ENCODE results near the gene LRRK1. TPM values are rescaled to one million over a fixed set of nuclear protein-coding genes. Genes with fewer than 3 reads are reported as not detected.

The LRRK1 gene
- total RNA-seq, 1 donor from 2014 or later = 4.8 TPM

GRCh38 chr15:100995471-100996430, 76.6 kb downstream of the LRRK1 start:
- Mint-ChIP-seq H3K27ac (ENCODE audit: unreplicated experiment) (no peak overlapping the region), H3K4me1 (ENCODE audit: unreplicated experiment) (no peaks in the 10 kb centered on the region), H3K36me3 (ENCODE audit: low read depth, unreplicated experiment) (no peaks in the 10 kb centered on the region), H3K4me3 (ENCODE audit: unreplicated experiment) (no peak overlapping the region), H3K9me3 (ENCODE audit: unreplicated experiment) (no peaks in the 10 kb centered on the region), H3K27me3 (ENCODE audit: unreplicated experiment) (peaks cover 2% of the 10 kb centered on the region)
- no peak for DNase-seq (ENCODE audit: low spot score)
- no peak for TF ChIP-seq CTCF (IDR thresholded peaks at IDR 0.05; ENCODE audit: unreplicated experiment)

- H3K9me3 Mint-ChIP-seq (ENCODE audit: unreplicated experiment) = no peaks in the 10 kb centered on the region
- no peak for TF ChIP-seq CTCF (IDR thresholded peaks at IDR 0.05; ENCODE audit: unreplicated experiment)
- no peak for DNase-seq (ENCODE audit: low spot score)
- H3K27ac Mint-ChIP-seq (ENCODE audit: unreplicated experiment) = no peak overlapping the region
- H3K4me1 Mint-ChIP-seq (ENCODE audit: unreplicated experiment) = no peaks in the 10 kb centered on the region
- H3K27me3 Mint-ChIP-seq (ENCODE audit: unreplicated experiment) = peaks cover 3% of the 10 kb centered on the region
- no peak overlapping the region for H3K4me3 Mint-ChIP-seq (ENCODE audit: unreplicated experiment)
- H3K36me3 Mint-ChIP-seq (ENCODE audit: low read depth, unreplicated experiment) = no peaks in the 10 kb centered on the region
Measured at GRCh38 chr15:100997442-100997841, 78.3 kb downstream of the LRRK1 start.

- no peak for TF ChIP-seq CTCF (IDR thresholded peaks at IDR 0.05; ENCODE audit: unreplicated experiment)
- no peaks in the 10 kb centered on the region for H3K4me1 Mint-ChIP-seq (ENCODE audit: unreplicated experiment)
- no peak for DNase-seq (ENCODE audit: low spot score)
- no peaks in the 10 kb centered on the region for H3K9me3 Mint-ChIP-seq (ENCODE audit: unreplicated experiment)
- no peak overlapping the region for H3K27ac Mint-ChIP-seq (ENCODE audit: unreplicated experiment)
- no peak overlapping the region for H3K4me3 Mint-ChIP-seq (ENCODE audit: unreplicated experiment)
- H3K36me3 Mint-ChIP-seq (ENCODE audit: low read depth, unreplicated experiment) = no peaks in the 10 kb centered on the region
- H3K27me3 Mint-ChIP-seq (ENCODE audit: unreplicated experiment) = peaks cover 3% of the 10 kb centered on the region
Measured at GRCh38 chr15:100998630-100999029, 79.5 kb downstream of the LRRK1 start.

GRCh38 chr15:100999369-100999768, 80.2 kb downstream of the LRRK1 start:
- Mint-ChIP-seq H3K4me3 (ENCODE audit: unreplicated experiment) (no peak overlapping the region), H3K36me3 (ENCODE audit: low read depth, unreplicated experiment) (no peaks in the 10 kb centered on the region)

More at GRCh38 chr15:100999369-100999768, 80.2 kb downstream of the LRRK1 start:
- Mint-ChIP-seq H3K4me1 (ENCODE audit: unreplicated experiment) (no peaks in the 10 kb centered on the region), H3K27ac (ENCODE audit: unreplicated experiment) (no peak overlapping the region), H3K9me3 (ENCODE audit: unreplicated experiment) (no peaks in the 10 kb centered on the region), H3K27me3 (ENCODE audit: unreplicated experiment) (peaks cover 6% of the 10 kb centered on the region)
- no peak for TF ChIP-seq CTCF (IDR thresholded peaks at IDR 0.05; ENCODE audit: unreplicated experiment)
- no peak for DNase-seq (ENCODE audit: low spot score)

Measured in endothelial cell (in vitro differentiated cells).